ENCODE data around the gene STIM1.
A peak's percentile ranks its signal among the peaks of the same experiment; 100 is the strongest.

Gene STIM1

DNA sequence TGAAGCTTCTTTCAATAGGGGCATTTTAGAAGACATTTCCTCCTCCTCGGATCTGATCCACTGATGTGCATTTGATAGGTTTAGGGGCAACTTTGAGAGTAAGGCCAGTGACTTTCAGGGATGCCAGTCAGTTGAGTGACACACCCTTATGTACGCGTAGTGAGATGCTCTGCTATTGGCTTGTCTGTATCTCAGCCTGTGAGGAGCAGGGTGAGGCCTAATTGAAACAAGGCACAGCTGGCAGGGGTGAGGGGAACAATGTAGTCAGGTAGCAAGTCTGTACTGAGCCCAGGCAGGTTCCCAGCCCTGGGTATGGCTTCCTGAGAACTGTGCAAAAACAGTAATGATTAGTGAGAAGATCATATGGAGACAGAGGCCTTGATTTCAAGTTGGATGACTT lies 61.5 kb downstream of the STIM1 start:
- no peak for DNase-seq (ENCODE audit: low spot score)

DNA sequence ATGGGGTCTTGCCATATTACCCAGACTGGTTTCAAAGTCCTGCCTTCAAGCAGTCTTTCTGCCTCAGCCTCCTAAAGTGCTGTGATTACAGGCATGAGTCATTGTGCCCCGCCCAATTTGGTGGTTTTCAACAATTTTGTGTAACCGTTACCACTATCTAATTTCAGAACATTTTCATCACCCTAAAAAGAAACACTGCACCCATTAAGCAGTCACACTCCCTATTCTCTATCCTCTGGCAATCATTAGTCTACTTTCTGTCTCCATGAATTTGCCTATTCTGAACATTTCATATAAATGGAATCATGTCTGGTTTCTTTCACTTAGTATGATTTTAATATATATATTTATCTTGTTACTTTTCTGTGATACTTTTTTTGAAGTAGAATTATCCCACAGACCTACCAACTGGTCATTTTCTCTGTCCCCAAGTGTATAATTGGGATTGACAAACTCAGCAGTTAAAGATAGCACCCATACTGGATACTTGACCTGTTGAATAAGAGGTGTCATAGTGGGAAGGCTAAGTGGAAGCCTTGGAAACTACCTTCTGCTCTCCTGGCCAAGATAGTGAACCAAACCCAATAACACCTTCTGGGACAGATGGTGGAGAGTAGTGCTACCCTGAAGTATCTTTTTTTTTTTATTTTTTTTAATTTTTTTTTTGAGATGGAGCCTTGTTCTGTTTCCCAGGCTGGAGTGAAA lies 64.8 kb downstream of the STIM1 start:
- no peak for DNase-seq (ENCODE audit: low spot score)

DNA sequence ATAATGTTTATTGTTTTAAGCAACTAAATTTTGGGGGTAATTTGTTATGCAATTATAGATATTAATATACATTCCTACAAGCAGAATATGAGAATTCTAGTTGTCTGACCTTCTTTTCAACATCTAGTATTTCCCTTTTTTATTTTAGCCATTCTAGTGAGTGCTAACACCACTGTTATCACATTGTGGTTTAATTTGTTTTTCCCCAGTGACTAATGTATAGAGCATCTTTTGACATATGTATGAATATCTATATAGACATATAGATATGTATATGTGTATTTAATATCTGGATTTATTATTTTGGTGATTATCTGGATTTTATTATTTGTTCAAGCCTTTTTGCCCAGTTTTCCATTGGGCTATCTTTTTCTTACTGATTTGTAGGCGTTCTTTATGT lies 66.6 kb downstream of the STIM1 start:
- no peak for DNase-seq (ENCODE audit: low spot score)

DNA sequence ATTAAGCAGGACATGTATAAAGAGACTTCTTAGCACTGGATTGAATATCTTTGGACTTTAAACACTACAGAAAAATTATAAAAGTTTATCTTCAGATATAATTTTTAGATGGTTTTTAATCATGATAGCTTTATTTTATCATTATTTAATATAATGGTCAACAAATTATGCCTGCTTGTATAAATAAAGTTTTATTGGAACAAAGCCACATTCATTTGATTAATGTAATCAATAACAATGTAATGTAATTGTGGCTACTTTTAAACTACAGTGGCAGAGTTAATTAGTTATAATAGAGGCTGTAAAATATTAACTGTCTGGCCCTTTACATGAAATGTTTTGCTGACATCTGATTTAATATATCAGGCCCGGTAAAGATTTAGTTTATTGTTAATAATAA lies 70.0 kb downstream of the STIM1 start:
- DNase-seq (ENCODE audit: low spot score), result no peak

DNA sequence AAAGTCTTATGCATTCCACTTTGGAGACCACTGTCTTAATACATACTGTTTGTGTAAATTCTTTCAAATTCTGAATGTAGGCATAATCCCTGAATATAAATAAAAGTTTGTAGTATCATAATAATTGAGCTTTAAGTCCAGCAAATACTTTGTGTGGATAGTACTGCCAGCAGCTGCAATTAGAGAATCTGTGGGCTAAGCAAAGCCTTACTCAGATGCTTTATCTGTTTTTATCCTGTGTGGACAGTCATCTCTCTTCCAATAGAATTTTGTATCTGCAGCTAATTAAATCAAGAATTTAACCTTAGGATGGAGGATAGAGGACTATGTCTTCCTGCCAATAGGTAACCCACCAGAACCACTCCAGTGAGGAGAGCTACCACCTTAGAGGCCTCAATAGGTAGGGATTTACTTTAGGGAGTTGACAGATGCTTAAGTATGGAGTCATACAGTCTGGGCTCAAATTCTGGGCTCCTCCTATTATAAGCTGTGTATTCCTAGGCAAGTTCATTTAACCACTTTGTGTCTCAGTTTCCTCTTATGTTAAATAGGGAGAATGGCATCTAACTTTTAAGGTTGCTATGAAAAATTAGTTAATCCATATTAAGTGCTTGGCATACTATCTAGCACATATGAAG lies 71.1 kb downstream of the STIM1 start:
- DNase-seq (ENCODE audit: low spot score), result no peak

DNA sequence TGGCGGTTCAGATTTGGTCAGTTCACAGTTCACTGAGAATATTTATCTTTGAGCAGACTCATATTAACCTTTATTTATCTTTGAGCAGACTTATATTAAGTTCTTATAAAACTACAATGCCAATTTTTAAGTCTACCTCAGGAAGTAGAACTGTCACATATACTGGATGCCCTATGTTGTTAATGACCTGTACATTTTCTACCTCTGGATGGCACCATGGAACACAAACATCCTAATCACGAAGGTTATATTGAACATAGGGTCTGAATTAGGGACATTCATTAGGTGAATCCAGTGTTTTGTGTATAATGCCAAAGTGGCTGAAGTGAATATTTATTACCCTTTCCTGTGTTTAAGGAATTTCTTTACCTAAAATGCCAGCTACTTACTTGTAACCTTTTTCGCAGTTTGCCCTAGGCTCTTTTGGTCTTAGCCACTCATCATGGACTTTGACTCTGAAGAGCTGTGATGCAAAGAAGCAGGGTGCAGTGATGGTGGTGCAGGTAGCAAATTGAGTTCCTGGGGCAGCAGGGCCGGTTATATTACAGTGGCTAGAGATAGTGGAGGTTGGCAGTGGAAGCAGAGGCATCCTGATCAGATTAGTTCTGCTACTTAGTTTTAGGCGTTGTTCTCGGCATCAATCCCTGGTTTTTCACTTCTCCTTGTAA lies 71.8 kb downstream of the STIM1 start:
- DNase-seq (ENCODE audit: low spot score), result no peak

DNA sequence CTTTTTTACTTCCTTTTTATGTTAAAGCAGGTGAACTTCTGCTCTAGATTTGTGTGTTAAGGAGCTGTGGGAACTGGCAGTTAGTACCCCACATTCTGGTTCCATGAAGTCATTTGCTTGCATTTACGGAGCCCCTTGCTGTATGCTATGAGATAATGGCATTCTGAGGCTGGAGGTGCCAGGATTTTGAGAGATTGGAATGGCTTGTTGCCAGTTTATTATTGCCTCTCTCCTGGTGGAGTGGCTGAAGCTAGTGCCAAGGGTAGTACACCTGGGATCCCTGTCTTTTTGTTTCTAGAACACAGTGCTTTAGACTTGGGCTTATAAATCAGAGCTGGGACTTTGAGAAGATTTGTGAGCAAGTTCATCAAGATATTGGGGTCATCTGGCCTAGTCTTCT lies 73.8 kb downstream of the STIM1 start:
- no peak for DNase-seq (ENCODE audit: low spot score)

DNA sequence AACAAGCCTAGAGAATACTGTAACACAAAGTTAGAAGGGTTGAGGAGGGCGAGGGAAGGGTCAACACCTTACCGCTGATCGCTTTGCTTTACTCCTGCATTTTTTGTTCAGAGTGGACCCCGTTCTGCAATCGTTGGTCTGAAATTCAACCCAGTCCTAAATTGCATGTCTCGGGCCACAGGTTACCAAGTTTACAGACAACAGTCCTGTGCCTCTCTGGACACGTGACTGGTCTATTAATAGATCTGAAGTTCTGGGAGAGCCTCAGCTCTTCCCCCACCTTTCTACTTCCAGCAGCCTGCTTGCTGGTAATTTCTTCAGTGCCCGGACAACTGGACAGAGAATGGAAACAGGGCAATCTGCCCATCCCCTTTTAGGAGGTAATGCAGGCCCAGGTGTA lies 74.2 kb downstream of the STIM1 start:
- no peak for DNase-seq (ENCODE audit: low spot score)

DNA sequence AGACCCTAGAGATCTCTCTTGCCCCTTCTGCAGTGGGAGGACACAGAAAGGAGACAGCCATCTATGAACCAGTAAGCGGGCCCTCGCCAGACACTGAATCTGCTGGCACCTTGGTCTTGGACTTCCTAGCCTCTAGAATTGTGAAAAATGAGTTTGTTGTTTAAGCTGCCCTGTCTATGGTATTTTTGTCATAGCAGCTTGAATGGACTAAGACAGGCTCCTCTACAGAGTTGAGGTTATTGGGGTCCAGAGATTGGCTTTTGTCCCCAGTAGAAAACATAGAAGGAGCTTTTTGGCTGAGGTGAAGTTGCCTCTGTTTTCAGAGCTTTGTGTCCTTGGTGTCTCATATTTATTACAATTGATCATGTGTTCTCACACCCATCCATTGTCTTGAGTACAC lies 77.2 kb downstream of the STIM1 start:
- DNase-seq (ENCODE audit: low spot score), result no peak

DNA sequence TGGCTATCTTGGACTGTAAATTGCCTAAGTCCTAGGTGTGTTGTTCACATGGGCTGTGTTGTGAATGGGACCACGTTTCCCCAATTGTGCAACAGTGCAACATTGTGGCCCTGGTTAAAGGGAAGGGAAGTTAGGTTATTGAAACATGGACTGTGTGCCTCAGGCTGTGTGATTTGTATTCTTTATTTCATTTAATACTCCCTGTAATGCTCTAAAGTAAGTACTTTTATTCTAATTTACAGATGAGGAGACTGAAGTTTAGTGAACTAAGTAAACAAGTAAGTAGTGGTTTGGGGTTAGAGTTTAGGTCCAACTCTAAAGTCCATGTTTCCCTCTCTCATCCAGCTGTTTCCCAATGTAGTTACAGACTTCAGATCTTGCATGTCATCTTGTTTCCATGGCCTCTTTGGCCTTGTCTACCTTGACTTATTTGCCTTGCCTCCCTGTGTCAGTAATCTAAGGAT lies 77.7 kb downstream of the STIM1 start:
- DNase-seq (ENCODE audit: low spot score), result no peak

DNA sequence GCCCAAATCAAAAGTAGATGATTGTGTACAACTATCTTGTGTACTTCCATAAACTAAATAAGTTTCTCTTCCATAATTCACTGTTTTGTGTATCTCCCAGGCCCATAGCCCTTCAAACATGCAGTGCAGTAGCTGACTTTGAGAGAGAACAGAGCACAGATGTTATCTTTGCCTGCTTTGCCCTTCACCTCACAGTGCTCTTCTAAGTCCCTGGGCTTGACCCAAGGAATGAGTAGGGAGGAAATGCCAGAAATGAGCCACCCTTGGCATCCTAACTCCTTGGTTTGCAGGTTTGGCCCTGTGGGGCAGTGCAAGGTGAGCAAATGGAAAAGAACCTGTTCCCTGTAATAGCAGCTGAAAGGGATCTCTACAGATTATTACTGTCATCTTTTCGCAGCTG lies 79.2 kb downstream of the STIM1 start:
- DNase-seq (ENCODE audit: low spot score), result no peak

DNA sequence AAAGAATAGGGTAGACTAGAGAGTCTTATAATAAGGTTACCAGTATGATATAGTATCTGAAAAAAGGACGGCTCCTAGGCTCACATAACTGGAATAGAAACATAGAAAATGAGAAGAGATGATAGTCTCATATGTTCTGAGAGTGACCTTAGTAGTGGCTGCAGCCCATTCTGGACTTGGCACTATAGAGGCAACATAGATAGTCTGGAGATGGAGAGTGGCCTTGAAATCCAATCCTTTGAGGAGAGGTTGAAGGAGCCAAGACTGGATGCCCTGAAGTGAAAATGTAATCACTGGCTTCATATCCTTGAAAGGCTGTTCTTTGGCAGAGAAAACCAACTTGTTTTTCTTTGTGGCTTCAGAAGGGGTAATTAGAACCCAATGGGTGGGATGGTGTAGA lies 81.1 kb downstream of the STIM1 start:
- no peak for DNase-seq (ENCODE audit: low spot score)

DNA sequence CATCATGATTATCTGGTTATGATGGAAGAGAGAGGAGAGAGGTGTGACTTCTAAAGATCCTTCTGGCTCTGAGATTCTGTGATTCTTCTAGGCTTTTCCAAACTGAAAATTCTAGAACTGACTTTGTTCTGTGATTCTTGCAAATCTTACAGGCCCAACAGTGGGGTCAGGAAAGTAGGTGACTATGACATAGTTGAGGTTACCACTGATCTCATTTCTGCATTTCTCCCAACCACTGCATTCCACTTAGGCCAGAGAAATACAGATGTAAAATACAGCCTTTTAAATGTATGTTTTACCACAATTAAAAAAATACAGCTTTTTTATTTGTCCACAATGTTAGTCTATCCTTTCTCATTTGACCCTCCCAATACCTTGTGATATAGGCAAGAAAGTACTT lies 83.7 kb downstream of the STIM1 start:
- DNase-seq (ENCODE audit: low spot score), result no peak

DNA sequence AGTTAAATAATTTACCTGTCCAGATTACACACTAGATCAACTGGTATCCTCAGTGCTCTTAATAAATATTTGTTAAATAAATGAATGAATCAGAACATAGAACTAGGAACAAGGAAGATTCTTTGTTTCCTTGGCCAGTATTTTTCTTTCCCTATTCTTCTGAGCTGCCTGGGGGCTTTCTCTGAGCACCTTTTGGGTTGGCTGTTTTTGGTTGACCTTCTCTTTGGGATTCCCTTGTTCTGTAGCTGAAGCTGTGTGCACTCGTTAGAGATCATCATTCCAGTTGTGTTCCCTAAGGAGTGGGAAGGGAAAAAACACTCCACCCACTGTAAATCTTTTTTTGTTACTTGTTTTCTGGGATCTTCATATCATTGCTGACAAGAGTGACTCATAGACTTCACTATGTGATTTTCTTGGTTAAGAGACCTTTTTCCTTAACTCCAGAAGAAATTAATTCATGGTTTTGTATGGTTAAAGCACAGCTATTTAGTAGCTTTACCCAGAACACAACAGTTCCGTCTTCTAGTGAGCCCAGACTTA lies 84.3 kb downstream of the STIM1 start:
- no peak for DNase-seq (ENCODE audit: low spot score)

DNA sequence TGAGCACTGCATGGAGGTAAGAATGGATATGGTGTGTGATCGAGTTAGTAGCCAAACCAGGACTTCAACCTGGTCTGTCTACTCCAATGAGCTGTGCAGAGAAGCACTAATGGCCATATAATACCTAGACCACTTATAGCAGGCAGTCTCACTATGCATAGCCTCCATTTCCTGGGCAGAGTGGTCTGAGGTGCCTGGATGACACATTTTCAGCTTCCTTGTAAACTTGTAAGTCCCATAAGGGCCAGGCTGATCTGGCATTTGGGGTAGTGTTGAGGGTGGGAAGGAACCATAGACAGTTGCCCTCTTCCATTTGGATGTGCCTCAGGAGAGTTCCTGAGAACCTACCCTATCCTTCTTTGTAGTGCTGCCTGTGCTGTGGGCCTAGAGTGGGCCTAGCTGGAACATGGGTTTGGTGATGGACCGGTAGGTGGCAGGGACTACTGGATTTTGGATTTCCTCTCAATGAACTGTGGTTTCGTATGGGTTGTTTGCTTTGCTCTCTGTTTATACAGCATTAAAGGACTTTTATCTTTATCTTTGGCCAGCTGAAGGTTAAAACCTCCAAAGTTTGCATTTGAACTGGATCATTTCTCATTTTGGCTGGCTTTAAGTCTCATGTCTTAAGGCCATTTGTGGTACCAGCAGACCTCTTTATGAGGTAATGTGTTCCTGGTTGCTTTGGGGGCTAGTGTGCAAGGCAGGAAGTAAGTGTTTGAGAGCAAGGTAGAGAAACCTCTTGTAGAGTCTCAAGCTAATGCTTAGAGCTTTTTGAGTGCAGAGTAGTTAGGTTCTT lies 86.9 kb downstream of the STIM1 start:
- DNase-seq (ENCODE audit: low spot score), result no peak

DNA sequence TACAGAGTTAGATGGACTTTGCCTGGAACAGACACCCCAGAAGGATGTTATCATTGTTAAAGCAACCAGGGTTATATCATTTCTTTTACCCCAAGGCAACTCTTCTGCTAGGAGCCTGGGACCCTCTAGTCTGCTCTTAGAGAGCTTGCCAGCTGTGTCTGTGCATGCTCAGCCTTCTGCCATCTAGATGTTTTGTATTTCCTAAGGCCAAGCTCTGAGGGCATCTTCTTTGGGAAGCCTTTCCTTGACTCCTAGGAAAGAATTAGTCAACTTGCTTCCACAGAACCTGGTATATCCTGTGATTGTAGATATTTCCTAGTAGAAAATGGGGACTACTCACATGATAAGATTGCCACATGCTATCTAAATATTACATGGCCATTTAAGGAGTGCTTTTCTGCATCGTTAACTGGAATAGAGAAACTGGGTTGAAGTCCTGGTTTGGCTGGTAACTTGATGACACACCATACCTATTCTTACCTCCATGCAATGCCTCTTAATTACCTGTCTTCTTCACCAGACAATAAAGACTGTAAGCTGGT lies 87.6 kb downstream of the STIM1 start:
- no peak for DNase-seq (ENCODE audit: low spot score)

DNA sequence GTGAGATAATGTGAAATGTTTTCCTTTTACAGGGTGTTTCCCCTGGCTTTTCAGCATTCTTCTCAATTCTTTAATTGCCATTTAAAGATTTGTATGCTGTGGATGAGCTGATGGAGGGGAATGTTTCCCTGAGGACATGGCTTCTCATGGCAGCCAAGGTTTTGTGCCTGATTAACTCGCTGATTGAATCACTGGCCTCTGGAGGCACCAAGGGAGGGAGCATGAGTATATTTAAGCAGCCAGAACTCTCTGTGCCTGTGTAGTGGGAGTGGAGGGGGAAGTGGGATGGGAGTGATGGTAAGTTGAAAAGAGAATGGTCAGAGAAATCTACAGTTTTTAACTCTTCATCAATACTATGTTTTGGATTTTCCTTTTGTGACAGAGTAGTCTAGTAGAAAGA lies 88.7 kb downstream of the STIM1 start:
- DNase-seq (ENCODE audit: low spot score), result no peak

DNA sequence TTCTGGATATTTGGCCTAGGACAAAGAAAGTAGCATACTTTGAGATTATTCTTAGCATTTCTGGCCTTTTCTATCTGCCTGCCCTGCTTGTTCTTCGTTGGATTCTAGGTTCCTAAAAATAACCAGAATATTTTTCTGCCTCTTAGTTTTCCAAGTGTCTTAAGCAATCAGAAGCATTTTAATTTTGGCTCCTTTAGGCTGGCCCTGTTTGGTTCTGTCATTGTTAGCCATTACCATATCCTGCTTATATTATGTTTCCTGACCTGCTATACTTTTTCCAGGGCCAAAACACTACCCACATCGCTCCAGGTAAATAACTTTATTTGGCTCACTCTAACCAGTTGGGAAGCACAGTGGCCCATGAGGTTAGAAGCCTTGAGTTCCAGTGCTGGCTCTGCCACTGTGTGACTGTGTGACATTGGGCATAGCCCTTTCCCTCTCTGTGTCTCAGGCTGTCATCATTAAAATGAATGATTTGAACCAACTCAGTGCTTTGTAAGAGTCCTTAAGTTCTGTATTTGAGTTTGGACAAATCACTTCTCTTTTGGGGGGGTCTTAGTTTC lies 91.1 kb downstream of the STIM1 start:
- DNase-seq (ENCODE audit: low spot score), result no peak

DNA sequence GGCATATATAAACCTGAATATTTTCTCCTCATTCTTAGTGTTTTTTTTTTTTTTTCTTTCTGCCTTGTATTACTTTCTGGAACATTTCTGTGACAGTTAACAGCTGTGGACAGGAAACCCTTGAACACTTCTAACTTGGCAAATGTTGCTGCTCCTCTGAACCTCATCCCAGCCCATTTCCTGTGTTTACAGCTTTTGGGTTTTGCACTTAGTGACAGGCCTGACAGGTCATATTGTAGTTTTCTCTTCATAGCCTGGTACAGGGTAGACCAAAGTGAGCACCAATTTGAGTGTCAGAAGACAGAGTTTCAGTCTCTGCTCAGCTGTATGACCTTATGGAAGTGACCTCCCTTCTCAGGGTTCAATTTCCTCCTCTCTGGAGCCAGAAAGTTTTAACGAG lies 91.6 kb downstream of the STIM1 start:
- no peak for DNase-seq (ENCODE audit: low spot score)

DNA sequence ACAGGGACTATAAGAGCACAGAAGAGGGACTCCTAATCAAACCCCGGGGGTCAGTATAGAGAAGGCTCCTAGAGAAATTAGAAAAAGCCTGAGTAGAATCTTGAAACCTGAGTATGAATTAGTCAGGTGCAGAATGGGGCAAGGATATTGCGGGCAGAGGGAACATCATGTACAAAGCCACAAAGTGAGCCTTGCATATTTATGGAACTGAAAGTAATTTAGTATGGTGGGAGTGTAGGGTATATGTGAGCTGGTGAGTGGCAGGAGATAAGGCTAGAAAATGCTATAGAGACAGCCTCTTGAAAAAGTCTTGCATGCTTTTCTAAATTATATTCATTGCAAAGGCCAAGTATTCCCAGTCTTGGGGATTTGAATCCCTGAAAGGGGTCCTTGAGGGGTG lies 93.7 kb downstream of the STIM1 start:
- DNase-seq (ENCODE audit: low spot score), result no peak

DNA sequence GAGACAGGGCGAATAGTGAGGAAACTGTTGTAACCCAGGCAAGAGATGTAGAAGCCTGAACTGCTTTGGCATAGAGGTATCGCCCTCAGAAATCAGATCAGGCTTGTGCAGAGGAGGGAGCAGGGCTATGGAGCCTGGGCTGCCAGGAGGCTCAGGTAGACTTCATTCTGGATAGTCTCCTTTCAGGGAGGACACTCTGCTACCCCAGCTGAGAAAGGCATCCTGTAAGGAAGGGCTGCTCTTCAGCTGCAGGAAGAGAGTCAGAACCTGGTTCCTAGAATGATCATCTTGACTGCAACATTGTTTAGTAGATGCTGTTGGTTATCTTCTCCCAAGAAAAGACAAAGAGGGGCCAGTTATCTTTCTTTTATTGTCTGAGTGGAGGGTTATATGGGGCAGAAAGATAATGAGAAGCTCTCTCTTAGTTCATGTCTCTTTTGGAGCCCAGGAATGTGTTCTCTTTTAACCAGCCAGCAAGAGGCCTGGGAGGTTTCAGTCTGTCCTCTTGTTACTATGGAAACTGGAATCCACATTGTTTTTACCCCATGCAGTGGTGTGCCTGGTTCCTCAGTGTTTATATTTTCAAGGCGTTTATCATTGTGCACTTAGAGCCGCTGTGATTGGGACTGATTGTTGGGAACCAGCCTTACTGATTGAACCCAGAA lies 95.7 kb downstream of the STIM1 start:
- DNase-seq (ENCODE audit: low spot score), result peak; percentile 72

Data from iPS-NIHi11 (cell line).